IPS-20b (cell line): ENCODE data around the gene RABEP2.
"Not testable (repeated sequence)": the region's sequence is repeated elsewhere in the genome, so short reads cannot be mapped to it uniquely, and the experiment has no call there.

Experiments used
- H3K27ac ChIP-seq: one replicate; pipeline ENCODE4 v1.5.1; 2013; ENCODE audit warnings: low read length
- H3K27me3 ChIP-seq: 2 replicates; pipeline ENCODE4 v1.6.1; 2013; ENCODE audit warnings: mild to moderate bottlenecking, low read length, inconsistent platforms; ENCODE audit not compliant: insufficient read depth
- H3K36me3 ChIP-seq: 2 replicates; pipeline ENCODE4 v1.6.1; 2013; ENCODE audit warnings: low read depth, mild to moderate bottlenecking, inconsistent platforms, low read length, moderate library complexity; ENCODE audit not compliant: insufficient read depth
- H3K4me1 ChIP-seq: 2 replicates; pipeline ENCODE4 v1.6.1; 2013; ENCODE audit warnings: mild to moderate bottlenecking, control low read depth, inconsistent platforms, low read length, moderate library complexity; ENCODE audit not compliant: insufficient read depth
- H3K4me3 ChIP-seq: 2 replicates; pipeline ENCODE4 v1.5.1; 2013; ENCODE audit warnings: mild to moderate bottlenecking, low read length, inconsistent platforms
- H3K9ac ChIP-seq: 2 replicates; pipeline ENCODE4 v1.6.1; 2013; ENCODE audit warnings: low read depth, mild to moderate bottlenecking, inconsistent platforms, low read length, moderate library complexity
- H3K9me3 ChIP-seq: 2 replicates; pipeline ENCODE4 v1.6.1; 2013; ENCODE audit warnings: mild to moderate bottlenecking, low read depth, low read length, inconsistent platforms; ENCODE audit not compliant: insufficient read depth

The RABEP2 gene

DNA sequence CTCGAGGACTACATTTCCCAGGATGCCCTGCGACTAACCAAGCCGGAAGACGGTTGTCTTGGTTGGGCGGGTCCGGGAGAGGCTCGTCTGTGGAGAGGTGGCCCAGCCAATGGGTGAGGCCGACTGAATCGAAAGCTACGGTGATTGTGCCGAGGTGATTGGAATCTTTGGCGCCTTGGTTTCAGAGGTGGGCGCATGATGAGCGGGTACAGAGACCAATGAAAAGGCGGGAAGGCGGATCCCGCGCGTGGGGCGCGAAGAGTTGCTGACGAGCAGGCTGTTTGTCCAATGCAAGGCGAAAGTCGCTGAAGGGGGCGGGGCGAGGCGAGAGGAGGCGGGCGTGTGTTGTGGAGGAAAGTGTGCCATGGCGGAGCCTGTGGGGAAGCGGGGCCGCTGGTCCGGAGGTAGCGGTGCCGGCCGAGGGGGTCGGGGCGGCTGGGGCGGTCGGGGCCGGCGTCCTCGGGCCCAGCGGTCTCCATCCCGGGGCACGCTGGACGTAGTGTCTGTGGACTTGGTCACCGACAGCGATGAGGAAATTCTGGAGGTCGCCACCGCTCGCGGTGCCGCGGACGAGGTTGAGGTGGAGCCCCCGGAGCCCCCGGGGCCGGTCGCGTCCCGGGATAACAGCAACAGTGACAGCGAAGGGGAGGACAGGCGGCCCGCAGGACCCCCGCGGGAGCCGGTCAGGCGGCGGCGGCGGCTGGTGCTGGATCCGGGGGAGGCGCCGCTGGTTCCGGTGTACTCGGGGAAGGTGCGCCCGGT is 25.8 kb upstream of the RABEP2 start, which contains the start of gene NFATC2IP:
Gene NFATC2IP, plus strand, starts transcription at position 290 of the 762 bp plus-strand sequence. Its CDS starts 75 bp downstream, at position 365.
- H3K27me3 ChIP-seq: no peaks in the 10 kb centered on the region
- no peaks in the 10 kb centered on the region for H3K9me3 ChIP-seq
- peak within 1 kb of the TSS; percentile 95 for H3K9ac ChIP-seq
- H3K27ac ChIP-seq: no peak within 1 kb of the TSS
- H3K4me3 ChIP-seq: peak within 1 kb of the TSS; percentile 93
- no peaks in the 10 kb centered on the region for H3K4me1 ChIP-seq
- H3K36me3 ChIP-seq: peaks cover 39% of the 10 kb centered on the region

DNA sequence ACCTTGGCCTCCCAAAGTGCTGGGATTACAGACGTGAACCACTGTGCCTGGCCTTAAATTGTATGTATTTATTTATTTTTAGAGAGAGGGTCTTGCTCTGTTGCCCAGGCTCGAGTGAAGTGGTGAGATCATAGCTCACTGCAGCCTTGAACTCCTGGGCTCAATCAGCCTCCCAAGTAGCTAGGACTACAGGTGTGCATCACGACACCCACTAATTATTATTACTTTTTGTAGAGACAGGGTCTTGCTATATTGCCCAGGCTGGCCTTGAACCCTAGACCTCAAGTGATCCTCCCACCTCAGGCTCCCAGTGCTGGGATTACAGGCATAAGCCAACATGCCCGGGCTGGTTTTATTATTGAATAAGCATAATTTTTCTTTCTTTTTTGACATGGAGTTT is 21.6 kb upstream of the RABEP2 start:
- no peaks in the 10 kb centered on the region for H3K36me3 ChIP-seq
- no peak overlapping the region for H3K27ac ChIP-seq
- no peak overlapping the region for H3K4me3 ChIP-seq
- H3K9ac ChIP-seq: no peak overlapping the region
- no peaks in the 10 kb centered on the region for H3K27me3 ChIP-seq
- H3K4me1 ChIP-seq: no peaks in the 10 kb centered on the region
- no peaks in the 10 kb centered on the region for H3K9me3 ChIP-seq

DNA sequence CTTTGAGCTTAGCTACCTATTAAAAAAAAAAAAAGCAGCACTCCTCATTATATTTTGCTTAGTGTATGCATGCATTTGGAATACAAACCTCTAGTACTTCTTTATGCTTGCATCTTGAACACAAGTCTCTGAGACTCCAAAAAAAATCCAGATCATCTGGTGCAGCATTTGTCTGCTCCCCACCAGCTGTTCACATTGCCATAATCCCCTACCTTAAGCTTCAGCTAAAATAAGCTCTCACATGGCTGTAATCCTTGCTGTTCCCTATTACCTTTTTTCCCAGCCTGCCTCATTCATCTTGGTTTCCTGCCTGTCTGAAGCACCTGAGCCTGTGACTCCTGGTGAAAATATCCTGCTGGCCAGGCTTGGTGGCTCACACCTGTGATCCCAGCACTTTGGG is 18.2 kb upstream of the RABEP2 start:
- Histone ChIP-seq H3K9ac (no peak overlapping the region), H3K4me3 (no peak overlapping the region), H3K9me3 (no peaks in the 10 kb centered on the region), H3K36me3 (no peaks in the 10 kb centered on the region), H3K4me1 (no peaks in the 10 kb centered on the region), H3K27ac (no peak overlapping the region), H3K27me3 (no peaks in the 10 kb centered on the region)

DNA sequence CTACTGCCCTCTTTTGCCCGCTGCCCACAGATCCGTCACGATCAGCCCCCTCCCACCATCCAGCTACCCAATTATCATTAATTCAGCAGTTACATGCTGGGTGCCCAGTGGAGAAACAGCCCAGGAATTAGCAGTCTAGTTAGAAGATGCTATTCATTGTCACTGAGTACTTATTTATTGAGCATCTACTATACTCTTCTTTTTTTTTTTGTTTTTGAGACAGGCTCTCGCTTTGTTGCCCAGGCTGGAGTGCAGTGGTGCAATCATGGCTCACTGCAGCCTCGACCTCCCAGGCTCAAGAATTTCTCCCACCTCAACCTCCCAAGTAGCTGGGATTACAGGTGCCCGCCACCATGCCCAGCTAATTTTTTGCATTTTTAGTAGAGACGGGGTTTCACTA is 14.8 kb upstream of the RABEP2 start:
- H3K27ac ChIP-seq, H3K9ac ChIP-seq, H3K4me1 ChIP-seq, H3K36me3 ChIP-seq, H3K9me3 ChIP-seq, H3K27me3 ChIP-seq, H3K4me3 ChIP-seq: not testable (repeated sequence)

DNA sequence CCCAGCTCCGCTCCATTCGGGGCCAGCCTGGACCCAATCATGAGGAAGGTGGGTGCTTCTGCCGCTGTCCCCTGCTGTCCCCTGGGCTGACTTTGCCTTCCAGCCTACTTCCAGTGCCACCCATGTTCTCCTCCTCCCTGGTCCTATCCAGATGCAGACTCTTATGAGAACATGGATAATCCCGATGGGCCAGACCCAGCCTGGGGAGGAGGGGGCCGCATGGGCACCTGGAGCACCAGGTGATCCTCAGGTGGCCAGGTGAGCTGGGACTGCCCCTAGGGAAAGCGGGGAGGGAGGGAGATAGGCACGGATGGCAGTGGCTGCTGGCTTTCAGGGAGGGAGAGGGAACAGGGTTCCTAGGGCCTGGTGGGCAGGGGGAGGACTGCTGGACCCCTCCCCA is 13.7 kb upstream of the RABEP2 start:
- H3K27me3 ChIP-seq: no peaks in the 10 kb centered on the region
- no peaks in the 10 kb centered on the region for H3K4me1 ChIP-seq
- H3K36me3 ChIP-seq: no peaks in the 10 kb centered on the region
- no peaks in the 10 kb centered on the region for H3K9me3 ChIP-seq
- H3K4me3 ChIP-seq: no peak overlapping the region
- H3K9ac ChIP-seq: no peak overlapping the region
- no peak overlapping the region for H3K27ac ChIP-seq

DNA sequence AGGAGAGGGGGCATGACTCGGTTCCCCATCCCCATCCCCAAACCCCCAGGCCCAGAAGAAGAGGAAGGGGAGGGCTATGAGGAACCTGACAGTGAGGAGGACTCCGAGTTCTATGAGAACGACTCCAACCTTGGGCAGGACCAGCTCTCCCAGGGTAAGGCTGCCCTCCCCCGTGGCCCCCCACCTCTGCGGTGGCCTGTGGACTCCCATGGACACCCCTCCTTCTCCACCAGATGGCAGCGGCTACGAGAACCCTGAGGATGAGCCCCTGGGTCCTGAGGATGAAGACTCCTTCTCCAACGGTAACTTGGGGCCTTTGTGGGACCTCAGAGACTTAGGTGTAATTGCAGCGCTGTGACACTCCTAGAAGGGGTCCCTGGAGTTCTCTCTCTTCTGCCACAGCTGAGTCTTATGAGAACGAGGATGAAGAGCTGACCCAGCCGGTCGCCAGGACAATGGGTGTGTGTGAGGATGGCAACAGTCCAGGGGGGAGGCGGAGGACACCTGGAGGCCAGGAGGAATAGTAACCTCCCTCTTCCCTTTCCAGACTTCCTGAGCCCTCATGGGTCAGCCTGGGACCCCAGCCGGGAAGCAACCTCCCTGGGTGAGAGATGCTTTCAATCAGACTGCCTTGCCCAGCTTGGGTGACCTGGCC is 12.3 kb upstream of the RABEP2 start:
- H3K27ac ChIP-seq: no peak overlapping the region
- no peaks in the 10 kb centered on the region for H3K4me1 ChIP-seq
- no peaks in the 10 kb centered on the region for H3K9me3 ChIP-seq
- H3K9ac ChIP-seq: no peak overlapping the region
- no peaks in the 10 kb centered on the region for H3K27me3 ChIP-seq
- no peak overlapping the region for H3K4me3 ChIP-seq
- H3K36me3 ChIP-seq: no peaks in the 10 kb centered on the region

DNA sequence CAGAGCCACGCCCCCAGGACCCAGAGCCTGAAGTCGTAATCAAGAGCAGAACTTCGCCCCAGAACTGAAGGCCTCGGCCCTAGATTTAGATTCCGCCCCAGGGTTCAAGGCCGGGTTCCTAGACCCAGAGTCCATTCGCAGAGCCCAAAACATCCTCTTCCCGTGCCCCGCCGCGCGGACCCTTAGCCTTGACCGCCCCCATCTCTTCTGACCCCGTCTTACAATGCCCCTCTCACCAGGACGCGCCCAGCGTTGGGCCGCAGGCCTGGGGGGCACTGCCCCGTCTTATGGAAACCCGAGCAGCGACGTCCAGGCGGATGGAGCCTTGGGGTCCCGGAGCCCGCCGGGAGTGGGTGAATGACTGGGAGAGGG is 11.7 kb upstream of the RABEP2 start:
- H3K4me3 ChIP-seq: no peak overlapping the region
- no peaks in the 10 kb centered on the region for H3K4me1 ChIP-seq
- H3K9ac ChIP-seq: no peak overlapping the region
- no peaks in the 10 kb centered on the region for H3K27me3 ChIP-seq
- no peak overlapping the region for H3K27ac ChIP-seq
- no peaks in the 10 kb centered on the region for H3K36me3 ChIP-seq
- H3K9me3 ChIP-seq: no peaks in the 10 kb centered on the region

DNA sequence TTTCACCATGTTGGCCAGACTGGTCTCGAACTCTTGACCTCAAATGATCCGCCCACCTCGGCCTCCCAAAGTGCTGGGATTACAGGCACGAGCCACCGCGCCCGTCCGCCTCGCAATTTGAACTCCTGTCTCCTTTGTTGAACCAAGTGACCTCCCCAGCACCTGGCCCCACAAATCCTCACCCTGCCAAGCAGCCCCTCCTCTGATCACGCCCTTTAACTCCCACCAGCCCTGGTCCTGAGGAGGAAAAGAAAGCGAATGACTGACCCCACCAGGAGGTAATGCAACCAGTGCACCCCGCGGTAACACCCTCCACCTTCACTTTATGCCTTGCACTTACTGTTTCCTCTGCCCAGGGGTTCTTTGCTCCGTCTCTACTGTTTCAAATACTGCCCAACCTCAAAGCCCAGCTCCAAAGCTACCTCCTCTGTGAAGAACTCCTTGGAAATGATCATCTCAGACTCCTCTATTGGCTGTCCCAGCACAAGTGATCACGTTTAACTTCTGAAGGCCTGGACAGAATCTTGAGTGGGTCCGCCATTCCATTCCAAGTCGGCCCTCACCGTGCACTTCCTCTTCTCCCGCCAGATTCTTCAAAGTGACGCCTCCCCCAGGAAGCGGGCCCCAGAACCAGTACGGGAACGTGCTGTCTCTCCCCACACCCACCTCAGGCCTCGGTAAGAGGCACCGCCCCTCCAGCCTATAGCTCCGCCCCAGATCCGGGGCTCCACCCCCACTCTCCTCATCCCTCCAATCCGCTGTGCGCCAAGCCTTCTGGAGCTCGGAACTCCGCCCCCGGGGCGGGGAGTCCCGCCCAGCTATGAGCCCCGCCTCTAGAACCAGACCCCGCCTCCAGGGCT is 11.1 kb upstream of the RABEP2 start:
- H3K4me3 ChIP-seq: peak overlapping the region; percentile 56; the same call in 1 of the 2 replicates
- no peak overlapping the region for H3K9ac ChIP-seq
- H3K27me3 ChIP-seq: no peaks in the 10 kb centered on the region
- H3K27ac ChIP-seq: no peak overlapping the region
- no peaks in the 10 kb centered on the region for H3K4me1 ChIP-seq
- H3K9me3 ChIP-seq: no peaks in the 10 kb centered on the region
- no peaks in the 10 kb centered on the region for H3K36me3 ChIP-seq

DNA sequence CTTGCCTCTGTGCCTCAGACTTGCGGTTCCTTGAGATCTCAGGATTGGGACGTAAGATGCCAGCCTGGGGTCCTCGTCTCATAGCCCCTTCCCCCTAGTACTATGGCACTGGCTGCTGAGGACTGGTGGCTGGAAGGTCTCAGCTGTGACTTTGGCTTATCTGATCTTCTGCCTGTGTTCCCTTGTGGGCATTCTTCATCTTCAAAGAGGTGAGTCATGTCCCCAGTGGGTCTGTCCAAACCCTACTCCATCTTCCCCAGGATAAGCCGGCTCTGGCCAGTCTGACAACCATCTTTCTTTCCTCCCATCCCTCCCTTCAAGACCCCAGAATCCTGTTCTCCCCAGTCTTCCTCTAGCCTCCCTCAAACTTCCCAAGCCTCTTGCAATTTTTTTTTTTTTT is 10.3 kb upstream of the RABEP2 start:
- Histone ChIP-seq H3K4me1 (no peaks in the 10 kb centered on the region), H3K4me3 (no peak overlapping the region), H3K9ac (no peak overlapping the region), H3K9me3 (no peaks in the 10 kb centered on the region), H3K27ac (no peak overlapping the region), H3K27me3 (no peaks in the 10 kb centered on the region), H3K36me3 (no peaks in the 10 kb centered on the region)

DNA sequence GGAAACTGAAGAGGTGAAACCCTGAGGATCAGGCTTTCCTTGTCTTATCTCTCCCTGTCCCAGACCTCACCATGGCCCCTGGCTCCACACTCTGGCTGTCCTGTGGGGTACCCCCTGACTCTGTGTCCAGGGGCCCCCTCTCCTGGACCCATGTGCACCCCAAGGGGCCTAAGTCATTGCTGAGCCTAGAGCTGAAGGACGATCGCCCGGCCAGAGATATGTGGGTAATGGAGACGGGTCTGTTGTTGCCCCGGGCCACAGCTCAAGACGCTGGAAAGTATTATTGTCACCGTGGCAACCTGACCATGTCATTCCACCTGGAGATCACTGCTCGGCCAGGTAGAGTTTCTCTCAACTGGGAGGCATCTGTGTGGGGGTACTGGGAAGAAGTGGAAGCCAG is 8.1 kb upstream of the RABEP2 start:
- H3K4me1 ChIP-seq: no peaks in the 10 kb centered on the region
- H3K4me3 ChIP-seq: no peak overlapping the region
- H3K27me3 ChIP-seq: no peaks in the 10 kb centered on the region
- no peak overlapping the region for H3K27ac ChIP-seq
- no peaks in the 10 kb centered on the region for H3K36me3 ChIP-seq
- no peaks in the 10 kb centered on the region for H3K9me3 ChIP-seq
- H3K9ac ChIP-seq: no peak overlapping the region

DNA sequence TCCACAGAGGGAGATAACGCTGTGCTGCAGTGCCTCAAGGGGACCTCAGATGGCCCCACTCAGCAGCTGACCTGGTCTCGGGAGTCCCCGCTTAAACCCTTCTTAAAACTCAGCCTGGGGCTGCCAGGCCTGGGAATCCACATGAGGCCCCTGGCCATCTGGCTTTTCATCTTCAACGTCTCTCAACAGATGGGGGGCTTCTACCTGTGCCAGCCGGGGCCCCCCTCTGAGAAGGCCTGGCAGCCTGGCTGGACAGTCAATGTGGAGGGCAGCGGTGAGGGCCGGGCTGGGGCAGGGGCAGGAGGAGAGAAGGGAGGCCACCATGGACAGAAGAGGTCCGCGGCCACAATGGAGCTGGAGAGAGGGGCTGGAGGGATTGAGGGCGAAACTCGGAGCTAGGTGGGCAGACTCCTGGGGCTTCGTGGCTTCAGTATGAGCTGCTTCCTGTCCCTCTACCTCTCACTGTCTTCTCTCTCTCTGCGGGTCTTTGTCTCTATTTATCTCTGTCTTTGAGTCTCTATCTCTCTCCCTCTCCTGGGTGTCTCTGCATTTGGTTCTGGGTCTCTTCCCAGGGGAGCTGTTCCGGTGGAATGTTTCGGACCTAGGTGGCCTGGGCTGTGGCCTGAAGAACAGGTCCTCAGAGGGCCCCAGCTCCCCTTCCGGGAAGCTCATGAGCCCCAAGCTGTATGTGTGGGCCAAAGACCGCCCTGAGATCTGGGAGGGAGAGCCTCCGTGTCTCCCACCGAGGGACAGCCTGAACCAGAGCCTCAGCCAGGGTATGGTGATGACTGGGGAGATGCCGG is 7.5 kb upstream of the RABEP2 start:
- H3K27me3 ChIP-seq: no peaks in the 10 kb centered on the region
- H3K4me1 ChIP-seq: no peaks in the 10 kb centered on the region
- no peak overlapping the region for H3K27ac ChIP-seq
- H3K4me3 ChIP-seq: no peak overlapping the region
- no peak overlapping the region for H3K9ac ChIP-seq
- H3K9me3 ChIP-seq: no peaks in the 10 kb centered on the region
- no peaks in the 10 kb centered on the region for H3K36me3 ChIP-seq
